HK-2 (cell line): ENCODE results near the gene SPANXB1.
"Not testable (repeated sequence)": the region's sequence is repeated elsewhere in the genome, so short reads cannot be mapped to it uniquely, and the experiment has no call there.

Source experiments
- DNase-seq: peaks from one replicate; pipeline ENCODE4 v3.0.0-alpha.2; 2018; ENCODE audit not compliant: unreplicated experiment

SPANXB1 gene, protein sequence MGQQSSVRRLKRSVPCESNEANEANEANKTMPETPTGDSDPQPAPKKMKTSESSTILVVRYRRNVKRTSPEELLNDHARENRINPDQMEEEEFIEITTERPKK

DNA sequence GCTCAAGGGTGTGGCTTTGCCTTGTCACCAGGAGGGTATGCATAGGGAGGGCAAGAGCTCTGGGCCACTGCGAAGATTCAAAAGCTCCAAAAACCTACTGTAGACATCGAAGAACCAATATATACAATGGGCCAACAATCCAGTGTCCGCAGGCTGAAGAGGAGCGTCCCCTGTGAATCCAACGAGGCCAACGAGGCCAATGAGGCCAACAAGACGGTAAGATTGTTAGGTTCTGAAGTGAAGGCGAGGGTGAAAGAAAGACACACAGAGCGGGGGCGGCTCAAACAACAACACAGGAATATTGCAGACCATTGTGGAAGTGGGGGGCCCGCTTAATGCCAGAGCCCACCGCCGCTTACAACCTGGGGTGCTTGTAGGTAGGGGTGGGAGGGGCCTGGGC lies at the start of gene SPANXB1:
Gene SPANXB1, plus strand, starts transcription at position 27 of the 400 bp plus-strand sequence. Its CDS starts 100 bp downstream, at position 127.
- not testable (repeated sequence) for DNase-seq

DNA sequence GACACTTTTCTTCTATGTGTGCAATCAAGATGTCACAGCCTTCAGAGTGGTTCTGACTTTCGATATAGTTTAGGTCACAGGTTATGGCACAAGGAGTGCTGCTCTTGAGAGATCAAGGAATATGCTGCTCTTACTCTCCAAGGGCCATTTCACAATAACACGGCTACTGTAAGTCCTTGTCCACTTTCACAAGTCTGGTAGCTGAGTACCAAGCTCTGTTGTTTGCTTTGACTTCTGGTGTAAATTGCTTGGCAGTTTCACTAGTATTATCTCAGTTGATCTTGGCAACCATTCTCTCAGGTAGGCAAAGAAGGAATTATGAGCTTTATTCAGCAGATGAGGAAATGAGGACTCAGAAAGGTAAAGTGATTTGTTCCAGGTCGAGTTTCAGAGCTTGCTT lies 35.4 kb upstream of the SPANXB1 start:
- no peak for DNase-seq

GRCh38 chrX:140971099-140971795 lies 31.1 kb upstream of the SPANXB1 start:
- DNase-seq = no peak

DNA sequence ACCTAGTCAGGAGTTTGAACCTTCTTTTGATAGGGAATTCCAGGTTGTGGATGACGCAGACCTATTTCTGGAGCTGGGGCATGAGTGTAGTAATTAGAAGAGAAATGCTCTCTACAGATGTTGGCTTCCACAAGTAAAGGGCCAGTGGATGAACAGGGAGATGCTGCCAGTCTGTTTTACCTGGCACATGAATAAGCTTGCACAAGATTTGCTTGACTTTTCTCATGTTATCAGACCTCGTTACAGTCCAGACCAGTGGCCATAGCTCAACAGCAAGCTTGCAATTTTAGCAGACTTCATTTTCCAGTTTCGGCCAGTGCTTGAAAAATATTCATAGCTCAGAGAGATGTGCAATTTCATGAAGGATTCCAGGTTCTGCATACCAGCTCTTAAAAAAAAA lies 26.9 kb upstream of the SPANXB1 start:
- DNase-seq = no peak

GRCh38 chrX:140980271-140980670 lies 22.1 kb upstream of the SPANXB1 start:
- DNase-seq = no peak

DNA sequence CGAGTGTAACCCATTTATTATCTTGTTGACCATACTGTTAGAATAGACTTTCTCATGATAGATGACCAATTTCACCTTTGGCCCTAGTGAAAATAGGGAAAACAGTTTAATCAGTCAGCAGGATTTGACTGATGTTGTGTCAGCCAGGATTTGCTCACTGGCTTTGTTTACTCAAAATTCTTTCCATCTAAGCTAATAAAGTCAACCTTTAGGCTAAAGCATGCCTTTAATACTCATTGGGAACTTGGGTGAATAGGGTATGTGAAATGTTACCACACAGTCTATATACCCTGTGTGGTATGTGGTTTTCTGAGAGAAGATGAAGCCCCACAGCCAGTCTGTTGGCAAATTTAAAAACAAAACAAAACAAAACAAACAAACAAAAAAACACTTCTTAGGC lies 18.7 kb upstream of the SPANXB1 start:
- DNase-seq = no peak

GRCh38 chrX:141005243-141005642 lies 2.8 kb downstream of the SPANXB1 start:
- DNase-seq = not testable (repeated sequence)

DNA sequence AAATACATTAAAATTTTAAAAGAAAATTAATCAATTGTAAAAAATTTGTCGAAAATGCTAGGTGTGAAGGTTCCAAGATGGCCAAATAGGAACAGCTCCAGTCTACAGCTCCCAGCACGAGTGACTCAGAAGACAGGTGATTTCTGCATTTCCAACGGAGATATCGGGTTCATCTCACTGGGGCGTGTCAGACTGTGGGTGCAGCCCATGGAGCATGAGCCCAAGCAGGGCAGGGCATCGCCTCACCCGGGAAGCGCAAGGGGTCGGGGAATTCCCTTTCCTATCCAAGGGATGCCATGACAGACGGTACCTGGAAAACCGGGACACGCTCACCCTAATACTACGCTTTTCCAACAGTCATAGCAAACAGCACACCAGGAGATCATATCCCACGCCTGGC lies 41.9 kb downstream of the SPANXB1 start:
- not testable (repeated sequence) for DNase-seq

DNA sequence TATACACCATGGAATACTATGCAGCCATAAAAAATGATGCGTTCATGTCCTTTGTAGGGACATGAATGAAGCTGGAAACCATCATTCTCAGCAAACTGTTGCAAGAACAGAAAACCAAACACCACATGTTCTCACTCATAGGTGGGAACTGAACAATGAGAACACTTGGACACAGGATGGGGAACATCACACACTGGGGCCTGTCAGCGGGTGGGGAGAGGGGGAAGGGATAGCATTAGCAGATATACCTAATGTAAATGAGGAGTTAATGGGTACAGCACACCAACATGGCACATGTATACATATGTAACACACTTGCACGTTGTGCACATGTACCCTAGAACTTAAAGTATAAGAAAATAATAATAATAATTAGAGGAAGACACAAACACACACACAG lies 47.5 kb downstream of the SPANXB1 start:
- not testable (repeated sequence) for DNase-seq

DNA sequence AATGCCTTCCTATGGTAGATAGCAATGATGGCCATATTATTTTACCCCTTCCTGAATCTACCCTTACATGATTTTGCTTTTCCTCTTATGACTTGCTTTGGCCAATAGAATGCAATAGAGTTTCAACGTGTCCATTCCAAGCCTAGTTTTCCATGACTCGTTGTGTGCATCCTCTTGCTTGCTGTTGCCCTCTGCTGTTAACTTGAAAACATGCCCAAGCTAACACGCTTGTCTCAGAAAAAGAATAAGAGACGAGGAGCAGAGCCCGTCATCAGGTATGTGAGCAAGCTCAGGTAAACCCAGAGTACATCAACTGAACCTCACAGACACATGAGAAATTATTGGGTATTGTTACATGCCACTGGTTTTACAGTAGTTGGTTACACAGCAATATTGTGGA lies 49.7 kb downstream of the SPANXB1 start:
- not testable (repeated sequence) for DNase-seq
